ENCODE measurements around the gene MVB12B. TPM values are rescaled to one million over a fixed set of nuclear protein-coding genes. Genes with fewer than 3 reads are reported as not detected.
A peak's percentile ranks its signal among the peaks of the same experiment; 100 is the strongest.

The MVB12B gene
- total and polyA plus RNA-seq, 2 of the 13 experiments (the other 11 are each of a cell fraction or from before 2014, with no cell fraction given) = 12.1 to 30.1 TPM

DNA sequence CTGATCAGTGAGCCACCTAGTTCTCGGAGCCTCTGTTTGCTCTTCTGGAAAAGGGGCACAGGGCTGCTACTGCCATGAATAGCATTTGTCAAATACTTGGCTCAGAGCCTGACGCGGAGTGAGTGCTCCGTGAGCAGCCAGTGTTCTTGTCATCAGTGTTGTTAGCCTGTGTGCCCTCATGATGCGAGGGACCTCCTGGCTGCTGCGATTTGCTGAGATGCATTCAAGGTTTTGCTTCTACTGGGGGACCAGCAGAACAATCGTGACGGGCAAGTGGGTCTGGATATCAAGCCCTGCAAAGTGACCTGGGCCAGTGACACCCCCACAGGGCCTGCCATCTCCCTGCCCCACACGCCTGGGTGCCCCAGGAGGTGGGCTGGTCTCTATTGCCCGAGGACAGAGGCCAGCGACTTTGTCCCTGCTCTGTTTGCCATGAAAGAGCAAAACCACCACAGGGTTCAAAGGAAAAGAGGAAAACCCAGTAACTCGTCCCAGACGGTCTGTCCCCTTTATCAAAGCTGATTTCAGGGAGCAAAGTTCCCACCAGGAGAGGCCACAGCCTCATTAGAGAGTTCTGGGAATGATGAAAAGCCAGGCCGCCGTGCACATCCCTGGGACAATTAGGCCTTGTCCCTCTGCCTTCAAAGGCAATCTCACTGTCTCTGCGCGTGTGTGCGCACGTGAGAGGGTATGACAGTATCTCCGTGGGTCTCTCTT is 200.6 kb downstream of the MVB12B start (continued):
- TF ChIP-seq, protein P1, sequence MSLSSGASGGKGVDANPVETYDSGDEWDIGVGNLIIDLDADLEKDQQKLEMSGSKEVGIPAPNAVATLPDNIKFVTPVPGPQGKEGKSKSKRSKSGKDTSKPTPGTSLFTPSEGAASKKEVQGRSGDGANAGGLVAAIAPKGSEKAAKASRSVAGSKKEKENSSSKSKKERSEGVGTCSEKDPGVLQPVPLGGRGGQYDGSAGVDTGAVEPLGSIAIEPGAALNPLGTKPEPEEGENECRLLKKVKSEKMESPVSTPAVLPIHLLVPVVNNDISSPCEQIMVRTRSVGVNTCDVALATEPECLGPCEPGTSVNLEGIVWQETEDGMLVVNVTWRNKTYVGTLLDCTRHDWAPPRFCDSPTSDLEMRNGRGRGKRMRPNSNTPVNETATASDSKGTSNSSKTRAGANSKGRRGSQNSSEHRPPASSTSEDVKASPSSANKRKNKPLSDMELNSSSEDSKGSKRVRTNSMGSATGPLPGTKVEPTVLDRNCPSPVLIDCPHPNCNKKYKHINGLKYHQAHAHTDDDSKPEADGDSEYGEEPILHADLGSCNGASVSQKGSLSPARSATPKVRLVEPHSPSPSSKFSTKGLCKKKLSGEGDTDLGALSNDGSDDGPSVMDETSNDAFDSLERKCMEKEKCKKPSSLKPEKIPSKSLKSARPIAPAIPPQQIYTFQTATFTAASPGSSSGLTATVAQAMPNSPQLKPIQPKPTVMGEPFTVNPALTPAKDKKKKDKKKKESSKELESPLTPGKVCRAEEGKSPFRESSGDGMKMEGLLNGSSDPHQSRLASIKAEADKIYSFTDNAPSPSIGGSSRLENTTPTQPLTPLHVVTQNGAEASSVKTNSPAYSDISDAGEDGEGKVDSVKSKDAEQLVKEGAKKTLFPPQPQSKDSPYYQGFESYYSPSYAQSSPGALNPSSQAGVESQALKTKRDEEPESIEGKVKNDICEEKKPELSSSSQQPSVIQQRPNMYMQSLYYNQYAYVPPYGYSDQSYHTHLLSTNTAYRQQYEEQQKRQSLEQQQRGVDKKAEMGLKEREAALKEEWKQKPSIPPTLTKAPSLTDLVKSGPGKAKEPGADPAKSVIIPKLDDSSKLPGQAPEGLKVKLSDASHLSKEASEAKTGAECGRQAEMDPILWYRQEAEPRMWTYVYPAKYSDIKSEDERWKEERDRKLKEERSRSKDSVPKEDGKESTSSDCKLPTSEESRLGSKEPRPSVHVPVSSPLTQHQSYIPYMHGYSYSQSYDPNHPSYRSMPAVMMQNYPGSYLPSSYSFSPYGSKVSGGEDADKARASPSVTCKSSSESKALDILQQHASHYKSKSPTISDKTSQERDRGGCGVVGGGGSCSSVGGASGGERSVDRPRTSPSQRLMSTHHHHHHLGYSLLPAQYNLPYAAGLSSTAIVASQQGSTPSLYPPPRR (CRISPR knock-in tag; IDR thresholded peaks at IDR 0.05; ENCODE audit: borderline replicate concordance) = peak; percentile 64; the same call in 1 of the 2 replicates
- TF ChIP-seq EHMT2 (IDR thresholded peaks at IDR 0.05; ENCODE audit: borderline replicate concordance, low read depth, low read length) (no peak), HOXA3 (CRISPR knock-in tag; IDR thresholded peaks at IDR 0.05) (peak; percentile 78), KAT2B (IDR thresholded peaks at IDR 0.05; ENCODE audit: borderline replicate concordance, low read depth, low read length) (no peak), ZNF749 (CRISPR knock-in tag; IDR thresholded peaks at IDR 0.05; ENCODE audit: borderline replicate concordance) (no peak), RXRB (CRISPR knock-in tag; IDR thresholded peaks at IDR 0.05; ENCODE audit: borderline replicate concordance) (peak; percentile 61; the same call in 1 of the 2 replicates), IRF2 (CRISPR knock-in tag; IDR thresholded peaks at IDR 0.05) (peak; percentile 20; the same call in 1 of the 2 replicates), ARHGAP35 (CRISPR knock-in tag; IDR thresholded peaks at IDR 0.05; ENCODE audit: borderline replicate concordance) (no peak), CBX2 (IDR thresholded peaks at IDR 0.05; ENCODE audit: low read depth, low read length) (no peak), CBX2 (CRISPR knock-in tag; IDR thresholded peaks at IDR 0.05; ENCODE audit: low read depth) (no peak), ZNF766 (CRISPR knock-in tag; IDR thresholded peaks at IDR 0.05; ENCODE audit: borderline replicate concordance) (no peak), ADNP (CRISPR knock-in tag; IDR thresholded peaks at IDR 0.05) (peak; percentile 92), ZFX (CRISPR knock-in tag; IDR thresholded peaks at IDR 0.05; ENCODE audit: low read depth) (peak; percentile 90), NKX3-1 (CRISPR knock-in tag; IDR thresholded peaks at IDR 0.05) (0 out of 2 replicates have a peak, but pooled peaks have one; percentile 69), ZNF629 (CRISPR knock-in tag; conservative IDR thresholded peaks at IDR 0.05) (peak; percentile 99), ZNF841 (CRISPR knock-in tag; IDR thresholded peaks at IDR 0.05; ENCODE audit: borderline replicate concordance) (no peak), PHF21A (CRISPR knock-in tag; IDR thresholded peaks at IDR 0.05) (peak; percentile 98), ZNF143 (CRISPR knock-in tag; IDR thresholded peaks at IDR 0.05) (no peak), KLF16 (CRISPR knock-in tag; IDR thresholded peaks at IDR 0.05) (peak in 1 of 2 experiments; percentile 28; a peak in 1 of 4 replicates), KLF13 (CRISPR knock-in tag; IDR thresholded peaks at IDR 0.05) (no peak), RBFOX2 (IDR thresholded peaks at IDR 0.05; ENCODE audit: low read depth, low read length) (0 out of 2 replicates have a peak, but pooled peaks have one; percentile 54), POLR2AphosphoS5 (IDR thresholded peaks at IDR 0.05; ENCODE audit: low read depth, low read length) (0 out of 2 replicates have a peak, but pooled peaks have one; percentile 31)
- TF ChIP-seq, protein P2, sequence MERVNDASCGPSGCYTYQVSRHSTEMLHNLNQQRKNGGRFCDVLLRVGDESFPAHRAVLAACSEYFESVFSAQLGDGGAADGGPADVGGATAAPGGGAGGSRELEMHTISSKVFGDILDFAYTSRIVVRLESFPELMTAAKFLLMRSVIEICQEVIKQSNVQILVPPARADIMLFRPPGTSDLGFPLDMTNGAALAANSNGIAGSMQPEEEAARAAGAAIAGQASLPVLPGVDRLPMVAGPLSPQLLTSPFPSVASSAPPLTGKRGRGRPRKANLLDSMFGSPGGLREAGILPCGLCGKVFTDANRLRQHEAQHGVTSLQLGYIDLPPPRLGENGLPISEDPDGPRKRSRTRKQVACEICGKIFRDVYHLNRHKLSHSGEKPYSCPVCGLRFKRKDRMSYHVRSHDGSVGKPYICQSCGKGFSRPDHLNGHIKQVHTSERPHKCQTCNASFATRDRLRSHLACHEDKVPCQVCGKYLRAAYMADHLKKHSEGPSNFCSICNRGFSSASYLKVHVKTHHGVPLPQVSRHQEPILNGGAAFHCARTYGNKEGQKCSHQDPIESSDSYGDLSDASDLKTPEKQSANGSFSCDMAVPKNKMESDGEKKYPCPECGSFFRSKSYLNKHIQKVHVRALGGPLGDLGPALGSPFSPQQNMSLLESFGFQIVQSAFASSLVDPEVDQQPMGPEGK (CRISPR knock-in tag; IDR thresholded peaks at IDR 0.05) = peak; percentile 88
- TF ChIP-seq, protein P3, sequence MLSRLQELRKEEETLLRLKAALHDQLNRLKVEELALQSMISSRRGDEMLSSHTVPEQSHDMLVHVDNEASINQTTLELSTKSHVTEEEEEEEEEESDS (CRISPR knock-in tag; IDR thresholded peaks at IDR 0.05; ENCODE audit: borderline replicate concordance) = no peak
